HepG2 (cell line): Measurements from ENCODE around the gene PGPEP1. TPM values are rescaled to one million over a fixed set of nuclear protein-coding genes. Genes with fewer than 3 reads are reported as not detected.

Experiments
- ELF3 ChIP-seq: IDR thresholded peaks from 2 replicates; pipeline ENCODE4 v1.6.1; 2016; ENCODE audit warnings: missing genetic modification reagents, missing compliant biosample characterization
- GLI4 ChIP-seq: sonication (generic); formaldehyde crosslinking; IDR thresholded peaks from 2 replicates; pipeline ENCODE4 v1.5.1; 2020; ENCODE audit warnings: missing genetic modification reagents, mild to moderate bottlenecking, moderate library complexity, borderline replicate concordance
- GZF1 ChIP-seq: sonication (generic); formaldehyde crosslinking; IDR thresholded peaks from 2 replicates; pipeline ENCODE4 v1.5.1; 2020; ENCODE audit warnings: mild to moderate bottlenecking, missing genetic modification reagents
- HNRNPH1 ChIP-seq: fragments of 200-400 bp; formaldehyde crosslinking; optimal IDR thresholded peaks from 2 replicates; pipeline ENCODE3; 2017; ENCODE audit warnings: mild to moderate bottlenecking, low read depth, low read length
- HNRNPK ChIP-seq: fragments of 200-400 bp; formaldehyde crosslinking; IDR thresholded peaks from 2 replicates; pipeline ENCODE4 v1.6.1; 2018; ENCODE audit warnings: low read length, low read depth, moderate library complexity, mild to moderate bottlenecking; ENCODE audit not compliant: poor library complexity, severe bottlenecking
- HOXD1 ChIP-seq: sonication (generic); formaldehyde crosslinking; IDR thresholded peaks from 2 replicates; pipeline ENCODE4 v1.5.0; 2020; ENCODE audit warnings: missing genetic modification reagents
- MAFF ChIP-seq: IDR thresholded peaks from 2 replicates; pipeline ENCODE4 v1.6.1; 2011; ENCODE audit warnings: low read depth, low read length, improper control_type of control experiment
- NFIC ChIP-seq: IDR thresholded peaks from 2 replicates; pipeline ENCODE4 v1.6.1; 2012; ENCODE audit warnings: mild to moderate bottlenecking, low read length, inconsistent platforms
- NONO ChIP-seq, 2 experiments: fragments of 450-650 bp in 1 of 2; sonication (generic) in 1 of 2; formaldehyde crosslinking in 1 of 2; IDR thresholded peaks in 1 of 2; conservative IDR thresholded peaks in 1 of 2; 2 replicates each; pipeline versions ENCODE4 v1.6.1 to v1.8.0; 2017 to 2022; ENCODE audit warnings: mild to moderate bottlenecking in 1 of 2, missing genetic modification reagents in 1 of 2, moderate library complexity in 1 of 2
- NPAS2 ChIP-seq: sonication (generic); formaldehyde crosslinking; IDR thresholded peaks from 2 replicates; pipeline ENCODE4 v1.8.0; 2022; ENCODE audit warnings: mild to moderate bottlenecking, missing genetic modification reagents, borderline replicate concordance
- PCBP2 ChIP-seq: fragments of 200-400 bp; formaldehyde crosslinking; optimal IDR thresholded peaks from 2 replicates; pipeline ENCODE3; 2018; ENCODE audit warnings: low read length, low read depth; ENCODE audit not compliant: poor library complexity, severe bottlenecking
- POGZ ChIP-seq: sonication (generic); formaldehyde crosslinking; IDR thresholded peaks from 2 replicates; pipeline ENCODE4 v1.4.0; 2020; ENCODE audit warnings: mild to moderate bottlenecking, missing genetic modification reagents
- POLR2AphosphoS2 ChIP-seq: IDR thresholded peaks from 2 replicates; pipeline ENCODE4 v1.6.1; 2011; ENCODE audit warnings: low read depth, low read length, improper control_type of control experiment
- RBAK ChIP-seq: sonication (generic); formaldehyde crosslinking; IDR thresholded peaks from 2 replicates; pipeline ENCODE4 v1.5.1; 2020; ENCODE audit warnings: mild to moderate bottlenecking, missing genetic modification reagents
- RBM22 ChIP-seq: fragments of 200-400 bp; formaldehyde crosslinking; optimal IDR thresholded peaks from 2 replicates; pipeline ENCODE3; 2017; ENCODE audit warnings: mild to moderate bottlenecking, low read length, moderate library complexity
- SRF ChIP-seq: IDR thresholded peaks from 2 replicates; pipeline ENCODE4 v1.6.1; 2011; ENCODE audit warnings: mild to moderate bottlenecking, low read depth, low read length, moderate library complexity
- SRY ChIP-seq: sonication (generic); formaldehyde crosslinking; IDR thresholded peaks from 2 replicates; pipeline ENCODE4 v1.8.0; 2022; ENCODE audit warnings: mild to moderate bottlenecking, missing genetic modification reagents
- TBL1XR1 ChIP-seq: fragments of 150-350 bp; IDR thresholded peaks from 2 replicates; pipeline ENCODE4 v1.6.1; 2014; ENCODE audit warnings: borderline replicate concordance, low read length; ENCODE audit not compliant: partially characterized antibody
- TFDP1 ChIP-seq: IDR thresholded peaks from 2 replicates; pipeline ENCODE4 v1.6.1; 2016; ENCODE audit warnings: missing compliant biosample characterization, missing genetic modification reagents, borderline replicate concordance
- ZNF207 ChIP-seq: fragments of 450-650 bp; IDR thresholded peaks from 2 replicates; pipeline ENCODE4 v1.6.1; 2016; ENCODE audit warnings: antibody characterized with exemption, borderline replicate concordance
- ZNF670 ChIP-seq: sonication (generic); formaldehyde crosslinking; IDR thresholded peaks from 2 replicates; pipeline ENCODE4 v1.8.0; 2022; ENCODE audit warnings: mild to moderate bottlenecking, missing genetic modification reagents, borderline replicate concordance
- ZNF773 ChIP-seq: sonication (generic); formaldehyde crosslinking; IDR thresholded peaks from 2 replicates; pipeline ENCODE4 v1.4.0; 2020; ENCODE audit warnings: missing genetic modification reagents, borderline replicate concordance
- polyA plus RNA-seq, 8 experiments: library from polyadenylated mRNA; depleted of rRNA in 3 of 8; stranded (reverse) in 7 of 8; unstranded in 1 of 8; fragments of >200 nt; fragmentation: Illumina TruSeq in 4 of 8; extraction: Trizol in 4 of 8; gene quantifications; 2 replicates each; pipeline versions ENCODE4 v1.2.1 to v1.2.3, GENCODE V29; 2011 to 2016; ENCODE audit warnings: low read depth in 4 of 8, missing spikeins in 1 of 8, mixed read lengths in 1 of 8; ENCODE audit not compliant: insufficient read depth in 1 of 8
- total RNA-seq, 5 experiments: library from RNA; depleted of rRNA; stranded (reverse); fragments of >200 nt; fragmentation: Illumina TruSeq; extraction: Trizol; gene quantifications; 2 replicates each; pipeline ENCODE4 v1.2.3, GENCODE V29; 2016; ENCODE audit warnings: low read depth in 1 of 5
- TF ChIP-seq, protein P1 (sequence below): sonication (generic); formaldehyde crosslinking; IDR thresholded peaks from 2 replicates; pipeline ENCODE4 v1.8.0; 2022; ENCODE audit warnings: low read depth, missing genetic modification reagents
- TF ChIP-seq, protein P2 (sequence below): sonication (generic); formaldehyde crosslinking; IDR thresholded peaks from 2 replicates; pipeline ENCODE4 v1.4.0; 2020; ENCODE audit warnings: mild to moderate bottlenecking, low read depth, missing genetic modification reagents
- TF ChIP-seq, protein P3 (sequence below): sonication (generic); formaldehyde crosslinking; IDR thresholded peaks from 2 replicates; pipeline ENCODE4 v1.5.0; 2020; ENCODE audit warnings: mild to moderate bottlenecking, missing genetic modification reagents, moderate library complexity

PGPEP1 gene
- total and polyA plus RNA-seq, 2 of the 13 experiments (the other 11 are each of a cell fraction or from before 2014, with no cell fraction given): 53.1 to 56.6 TPM

DNA sequence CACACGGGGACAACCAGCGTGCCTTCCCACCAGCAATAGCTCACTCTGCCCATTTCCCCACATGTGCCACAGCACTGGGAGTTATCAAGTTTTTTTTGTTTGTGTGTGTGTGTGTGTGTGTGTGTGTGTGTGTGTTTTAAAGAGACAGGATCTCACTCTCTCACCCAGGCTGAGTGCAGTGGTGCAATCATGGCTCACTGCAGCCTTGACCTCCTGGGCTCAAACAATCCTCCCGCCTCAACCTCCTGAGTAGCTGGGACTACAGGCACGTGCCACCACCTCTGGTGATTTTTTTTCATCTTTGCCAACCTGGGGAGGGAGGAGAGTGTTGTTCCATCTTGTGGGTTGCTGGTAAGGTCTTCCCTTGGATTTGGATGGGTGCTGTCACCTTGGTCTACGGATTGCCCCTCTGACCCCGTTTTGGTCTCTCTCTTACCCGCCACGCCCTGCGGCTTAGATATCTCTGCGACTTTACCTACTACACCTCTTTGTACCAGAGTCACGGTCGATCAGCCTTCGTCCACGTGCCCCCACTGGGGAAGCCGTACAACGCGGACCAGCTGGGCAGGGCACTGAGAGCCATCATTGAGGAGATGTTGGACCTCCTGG is 22.6 kb downstream of the PGPEP1 start (continued):
- 0 out of 2 replicates have a peak, but pooled peaks have one; percentile 53 for TF ChIP-seq SRY (CRISPR knock-in tag)
- TF ChIP-seq, protein P1, sequence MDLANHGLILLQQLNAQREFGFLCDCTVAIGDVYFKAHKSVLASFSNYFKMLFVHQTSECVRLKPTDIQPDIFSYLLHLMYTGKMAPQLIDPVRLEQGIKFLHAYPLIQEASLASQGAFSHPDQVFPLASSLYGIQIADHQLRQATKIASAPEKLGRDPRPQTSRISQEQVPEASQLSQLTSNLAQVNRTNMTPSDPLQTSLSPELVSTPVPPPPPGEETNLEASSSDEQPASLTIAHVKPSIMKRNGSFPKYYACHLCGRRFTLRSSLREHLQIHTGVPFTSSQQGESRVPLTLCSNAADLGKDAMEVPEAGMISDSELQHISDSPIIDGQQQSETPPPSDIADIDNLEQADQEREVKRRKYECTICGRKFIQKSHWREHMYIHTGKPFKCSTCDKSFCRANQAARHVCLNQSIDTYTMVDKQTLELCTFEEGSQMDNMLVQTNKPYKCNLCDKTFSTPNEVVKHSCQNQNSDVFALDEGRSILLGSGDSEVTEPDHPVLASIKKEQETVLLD: no peak
- no peak for TF ChIP-seq GZF1 (CRISPR knock-in tag)
- no peak for TF ChIP-seq NONO (IDR thresholded peaks at IDR 0.05)
- no peak; the same call in 1 of the 2 replicates for TF ChIP-seq NONO (CRISPR knock-in tag; conservative IDR thresholded peaks at IDR 0.05)
- no peak for TF ChIP-seq RBAK
- no peak for TF ChIP-seq NFIC
- no peak for TF ChIP-seq HOXD1 (CRISPR knock-in tag)
- no peak for TF ChIP-seq POLR2AphosphoS2
- TF ChIP-seq RBM22: no peak
- no peak for TF ChIP-seq TBL1XR1
- TF ChIP-seq ZNF773 (CRISPR knock-in tag): no peak
- no peak for TF ChIP-seq PCBP2
- peak; percentile 74; the same call in 1 of the 2 replicates for TF ChIP-seq POGZ (CRISPR knock-in tag)
- TF ChIP-seq, protein P2, sequence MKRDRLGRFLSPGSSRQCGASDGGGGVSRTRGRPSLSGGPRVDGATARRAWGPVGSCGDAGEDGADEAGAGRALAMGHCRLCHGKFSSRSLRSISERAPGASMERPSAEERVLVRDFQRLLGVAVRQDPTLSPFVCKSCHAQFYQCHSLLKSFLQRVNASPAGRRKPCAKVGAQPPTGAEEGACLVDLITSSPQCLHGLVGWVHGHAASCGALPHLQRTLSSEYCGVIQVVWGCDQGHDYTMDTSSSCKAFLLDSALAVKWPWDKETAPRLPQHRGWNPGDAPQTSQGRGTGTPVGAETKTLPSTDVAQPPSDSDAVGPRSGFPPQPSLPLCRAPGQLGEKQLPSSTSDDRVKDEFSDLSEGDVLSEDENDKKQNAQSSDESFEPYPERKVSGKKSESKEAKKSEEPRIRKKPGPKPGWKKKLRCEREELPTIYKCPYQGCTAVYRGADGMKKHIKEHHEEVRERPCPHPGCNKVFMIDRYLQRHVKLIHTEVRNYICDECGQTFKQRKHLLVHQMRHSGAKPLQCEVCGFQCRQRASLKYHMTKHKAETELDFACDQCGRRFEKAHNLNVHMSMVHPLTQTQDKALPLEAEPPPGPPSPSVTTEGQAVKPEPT (CRISPR knock-in tag): no peak
- TF ChIP-seq TFDP1 (CRISPR knock-in tag): no peak
- TF ChIP-seq, protein P3, sequence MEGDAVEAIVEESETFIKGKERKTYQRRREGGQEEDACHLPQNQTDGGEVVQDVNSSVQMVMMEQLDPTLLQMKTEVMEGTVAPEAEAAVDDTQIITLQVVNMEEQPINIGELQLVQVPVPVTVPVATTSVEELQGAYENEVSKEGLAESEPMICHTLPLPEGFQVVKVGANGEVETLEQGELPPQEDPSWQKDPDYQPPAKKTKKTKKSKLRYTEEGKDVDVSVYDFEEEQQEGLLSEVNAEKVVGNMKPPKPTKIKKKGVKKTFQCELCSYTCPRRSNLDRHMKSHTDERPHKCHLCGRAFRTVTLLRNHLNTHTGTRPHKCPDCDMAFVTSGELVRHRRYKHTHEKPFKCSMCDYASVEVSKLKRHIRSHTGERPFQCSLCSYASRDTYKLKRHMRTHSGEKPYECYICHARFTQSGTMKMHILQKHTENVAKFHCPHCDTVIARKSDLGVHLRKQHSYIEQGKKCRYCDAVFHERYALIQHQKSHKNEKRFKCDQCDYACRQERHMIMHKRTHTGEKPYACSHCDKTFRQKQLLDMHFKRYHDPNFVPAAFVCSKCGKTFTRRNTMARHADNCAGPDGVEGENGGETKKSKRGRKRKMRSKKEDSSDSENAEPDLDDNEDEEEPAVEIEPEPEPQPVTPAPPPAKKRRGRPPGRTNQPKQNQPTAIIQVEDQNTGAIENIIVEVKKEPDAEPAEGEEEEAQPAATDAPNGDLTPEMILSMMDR (CRISPR knock-in tag): no peak
- no peak for TF ChIP-seq HNRNPK
- TF ChIP-seq ELF3 (CRISPR knock-in tag): 0 out of 2 replicates have a peak, but pooled peaks have one; percentile 37
- TF ChIP-seq MAFF: no peak
- no peak for TF ChIP-seq HNRNPH1
- no peak for TF ChIP-seq ZNF670 (CRISPR knock-in tag)
- no peak for TF ChIP-seq NPAS2
- TF ChIP-seq GLI4: no peak
- no peak for TF ChIP-seq ZNF207
- TF ChIP-seq SRF: no peak
